HUES6 (cell line): ENCODE measurements around the gene NDUFAF2.
A peak's percentile ranks its signal among the peaks of the same experiment; 100 is the strongest.
"Not testable (repeated sequence)": the region's sequence is repeated elsewhere in the genome, so short reads cannot be mapped to it uniquely, and the experiment has no call there.

Experiments used
- H3K27ac ChIP-seq: 2 replicates; pipeline ENCODE4 v1.7.0; 2013; ENCODE audit warnings: low read depth, mild to moderate bottlenecking, low read length, inconsistent platforms
- H3K27me3 ChIP-seq: 2 replicates; pipeline ENCODE4 v1.6.1; 2013; ENCODE audit warnings: low read length; ENCODE audit not compliant: control insufficient read depth, insufficient read depth
- H3K36me3 ChIP-seq: 2 replicates; pipeline ENCODE4 v1.6.1; 2013; ENCODE audit warnings: low read length; ENCODE audit not compliant: control insufficient read depth, insufficient read depth
- H3K4me1 ChIP-seq: 2 replicates; pipeline ENCODE4 v1.6.1; 2013; ENCODE audit warnings: low read length; ENCODE audit not compliant: control insufficient read depth, insufficient read depth
- H3K4me3 ChIP-seq: 2 replicates; pipeline ENCODE4 v1.5.1; 2013; ENCODE audit warnings: low read depth, low read length
- H3K9ac ChIP-seq: one replicate; pipeline ENCODE4 v1.6.1; 2013; ENCODE audit warnings: mild to moderate bottlenecking, low read length
- H3K9me3 ChIP-seq: 2 replicates; pipeline ENCODE4 v1.6.1; 2013; ENCODE audit warnings: low read depth, low read length; ENCODE audit not compliant: control insufficient read depth, insufficient read depth

NDUFAF2 gene

DNA sequence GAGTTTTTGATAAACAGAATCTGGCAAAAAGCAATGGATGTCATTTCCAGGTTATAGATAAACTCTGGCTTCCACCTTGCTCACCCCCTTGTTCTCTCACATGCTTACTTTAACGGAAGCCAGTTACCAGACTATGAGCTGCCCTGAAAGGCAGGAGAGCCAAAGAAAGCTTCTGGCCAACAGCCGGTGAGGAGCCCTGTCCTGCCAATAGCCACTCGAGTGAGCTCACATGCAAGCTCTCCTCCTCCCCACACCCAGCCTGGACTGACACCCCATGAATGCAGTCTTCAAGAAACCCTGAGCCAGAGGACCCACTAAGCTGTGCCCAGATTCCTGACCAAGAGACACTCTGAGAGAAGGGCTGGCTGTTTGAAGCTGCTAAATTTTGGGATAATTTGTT lies 231.6 kb downstream of the NDUFAF2 start:
- Histone ChIP-seq H3K9me3 (no peaks in the 10 kb centered on the region), H3K4me3 (no peak overlapping the region), H3K36me3 (no peaks in the 10 kb centered on the region), H3K27ac (no peak overlapping the region), H3K9ac (no peak overlapping the region), H3K4me1 (no peaks in the 10 kb centered on the region), H3K27me3 (no peaks in the 10 kb centered on the region)

DNA sequence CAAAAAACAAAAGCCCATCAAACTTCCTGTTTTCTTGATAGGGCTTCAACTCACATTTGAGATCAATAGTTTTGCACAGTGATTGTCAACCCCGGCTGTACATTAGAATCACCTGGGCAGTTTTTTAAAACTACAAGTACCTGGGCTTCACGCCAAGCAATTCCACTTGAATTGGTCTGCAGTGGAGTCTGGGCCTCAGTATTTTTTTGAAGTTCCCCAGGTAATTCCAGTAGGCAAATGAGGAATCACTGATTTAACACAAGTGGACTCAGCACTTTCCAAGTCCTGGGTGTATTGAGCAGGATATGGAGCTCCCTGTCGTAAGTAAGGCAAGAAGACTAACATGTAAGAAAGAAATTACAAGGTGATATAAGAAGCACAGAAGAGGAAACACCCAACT lies 232.1 kb downstream of the NDUFAF2 start:
- Histone ChIP-seq H3K9ac (no peak overlapping the region), H3K36me3 (no peaks in the 10 kb centered on the region), H3K27ac (no peak overlapping the region), H3K4me1 (no peaks in the 10 kb centered on the region), H3K27me3 (no peaks in the 10 kb centered on the region), H3K9me3 (no peaks in the 10 kb centered on the region), H3K4me3 (no peak overlapping the region)

- Histone ChIP-seq H3K4me1 (no peaks in the 10 kb centered on the region), H3K36me3 (no peaks in the 10 kb centered on the region), H3K27ac (no peak overlapping the region), H3K27me3 (no peaks in the 10 kb centered on the region), H3K4me3 (no peak overlapping the region), H3K9me3 (no peaks in the 10 kb centered on the region), H3K9ac (no peak overlapping the region)
Measured at GRCh38 chr5:61177716-61178115, 232.7 kb downstream of the NDUFAF2 start.

DNA sequence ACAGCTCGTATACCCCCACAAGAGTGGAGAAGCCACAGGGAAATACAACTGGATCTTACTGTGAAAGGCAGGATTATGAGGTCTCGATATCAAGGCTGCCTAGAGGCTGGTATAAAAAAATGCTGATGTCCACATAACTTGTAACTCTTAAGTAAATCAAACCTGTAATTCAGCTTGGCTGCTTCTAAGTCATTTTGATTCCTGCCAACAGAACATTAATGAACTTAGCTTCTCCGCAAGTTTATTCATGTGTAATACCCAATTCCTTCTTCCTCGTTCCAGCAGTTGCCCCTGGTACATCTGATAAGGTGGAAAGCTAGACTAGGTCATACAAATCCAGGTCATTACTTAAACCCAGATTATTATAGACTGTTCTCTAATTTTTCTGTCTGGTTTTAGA lies 233.7 kb downstream of the NDUFAF2 start:
- Histone ChIP-seq H3K9ac (no peak overlapping the region), H3K27ac (no peak overlapping the region), H3K9me3 (no peaks in the 10 kb centered on the region), H3K27me3 (no peaks in the 10 kb centered on the region), H3K36me3 (no peaks in the 10 kb centered on the region), H3K4me1 (no peaks in the 10 kb centered on the region), H3K4me3 (no peak overlapping the region)

DNA sequence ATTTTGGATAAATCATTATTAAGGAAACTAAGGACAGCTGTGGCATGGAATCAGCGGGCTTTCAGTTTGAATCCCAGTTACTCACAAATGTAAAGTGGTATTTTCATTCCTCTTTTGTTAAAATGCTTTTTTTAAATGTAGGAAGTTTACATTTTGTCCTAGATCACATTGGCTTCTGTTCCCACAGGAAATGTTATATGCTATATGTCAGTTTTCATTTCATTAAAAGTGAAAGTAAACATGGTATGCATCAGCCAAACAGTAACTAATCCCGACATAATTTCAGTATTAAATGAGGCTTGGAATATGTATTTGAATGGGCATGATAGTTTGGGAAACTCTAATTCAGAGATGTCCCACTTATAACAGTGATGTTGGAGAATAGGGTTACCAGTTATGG lies 235.9 kb downstream of the NDUFAF2 start:
- no peaks in the 10 kb centered on the region for H3K9me3 ChIP-seq
- no peak overlapping the region for H3K9ac ChIP-seq
- no peaks in the 10 kb centered on the region for H3K4me1 ChIP-seq
- no peak overlapping the region for H3K27ac ChIP-seq
- no peak overlapping the region for H3K4me3 ChIP-seq
- H3K27me3 ChIP-seq, result no peaks in the 10 kb centered on the region
- no peaks in the 10 kb centered on the region for H3K36me3 ChIP-seq

- Histone ChIP-seq H3K9me3 (no peaks in the 10 kb centered on the region; the same call in 1 of the 2 replicates), H3K27ac (no peak overlapping the region), H3K27me3 (no peaks in the 10 kb centered on the region), H3K4me3 (no peak overlapping the region), H3K9ac (no peak overlapping the region), H3K36me3 (no peaks in the 10 kb centered on the region), H3K4me1 (peaks cover 3% of the 10 kb centered on the region)
Measured at GRCh38 chr5:61182449-61182848, 237.4 kb downstream of the NDUFAF2 start.

GRCh38 chr5:61183538-61183937 lies 238.5 kb downstream of the NDUFAF2 start:
- Histone ChIP-seq H3K27me3 (no peaks in the 10 kb centered on the region), H3K27ac (no peak overlapping the region), H3K36me3 (no peaks in the 10 kb centered on the region), H3K4me3 (no peak overlapping the region), H3K9me3 (no peaks in the 10 kb centered on the region; the same call in 1 of the 2 replicates), H3K4me1 (peaks cover 10% of the 10 kb centered on the region), H3K9ac (no peak overlapping the region)

DNA sequence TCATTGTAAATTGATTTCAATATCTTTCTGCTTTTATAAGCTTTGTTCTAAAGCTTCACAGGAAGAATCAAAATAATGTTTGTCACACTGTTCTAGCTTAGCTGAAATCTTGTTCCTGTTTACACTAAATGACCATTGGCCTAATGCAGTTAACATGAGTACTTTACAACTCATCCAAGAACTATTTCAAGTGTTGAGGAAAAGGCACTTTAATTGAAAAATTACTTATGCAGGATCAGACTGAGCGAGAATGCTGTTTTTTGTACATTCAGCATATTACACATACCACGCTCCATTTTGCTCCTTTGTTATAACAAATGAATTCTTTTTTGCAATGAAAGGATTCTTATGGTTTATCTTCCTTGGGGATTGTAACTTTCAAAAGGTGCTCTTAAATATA lies 239.7 kb downstream of the NDUFAF2 start:
- no peaks in the 10 kb centered on the region for H3K36me3 ChIP-seq
- H3K9me3 ChIP-seq, result no peaks in the 10 kb centered on the region; the same call in 1 of the 2 replicates
- H3K9ac ChIP-seq, result no peak overlapping the region
- H3K4me3 ChIP-seq, result no peak overlapping the region
- no peaks in the 10 kb centered on the region for H3K27me3 ChIP-seq
- H3K27ac ChIP-seq, result no peak overlapping the region
- H3K4me1 ChIP-seq, result peaks cover 10% of the 10 kb centered on the region

DNA sequence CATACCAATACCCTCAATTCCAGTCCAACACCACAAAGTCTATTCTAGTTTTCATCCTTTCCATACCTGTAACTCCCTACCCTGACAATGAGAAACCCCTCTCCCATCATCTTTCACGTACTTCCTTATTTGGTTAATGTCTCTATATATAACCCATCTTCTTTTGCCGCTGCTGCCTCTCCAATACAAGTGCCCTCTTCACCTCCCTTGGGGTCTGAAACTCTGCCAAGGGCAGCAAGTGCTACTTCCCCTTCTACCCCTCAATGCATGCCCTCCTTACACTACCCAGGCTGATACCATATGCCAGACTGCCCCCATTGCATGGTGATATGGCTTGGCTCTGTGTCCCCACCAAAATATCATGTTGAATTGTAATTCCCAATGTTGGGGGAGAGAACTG lies 241.6 kb downstream of the NDUFAF2 start:
- Histone ChIP-seq H3K4me1 (peaks cover 10% of the 10 kb centered on the region), H3K9me3 (no peaks in the 10 kb centered on the region; the same call in 1 of the 2 replicates), H3K9ac (no peak overlapping the region), H3K27me3 (no peaks in the 10 kb centered on the region), H3K36me3 (no peaks in the 10 kb centered on the region), H3K27ac (no peak overlapping the region), H3K4me3 (no peak overlapping the region)

GRCh38 chr5:61187352-61187751 lies 242.3 kb downstream of the NDUFAF2 start:
- H3K9me3 ChIP-seq, H3K9ac ChIP-seq, H3K27me3 ChIP-seq, H3K4me3 ChIP-seq, H3K36me3 ChIP-seq: not testable (repeated sequence)
- peaks cover 10% of the 10 kb centered on the region for H3K4me1 ChIP-seq
- H3K27ac ChIP-seq, result 0 out of 2 replicates have a peak overlapping the region, but pooled peaks have one; percentile 29

DNA sequence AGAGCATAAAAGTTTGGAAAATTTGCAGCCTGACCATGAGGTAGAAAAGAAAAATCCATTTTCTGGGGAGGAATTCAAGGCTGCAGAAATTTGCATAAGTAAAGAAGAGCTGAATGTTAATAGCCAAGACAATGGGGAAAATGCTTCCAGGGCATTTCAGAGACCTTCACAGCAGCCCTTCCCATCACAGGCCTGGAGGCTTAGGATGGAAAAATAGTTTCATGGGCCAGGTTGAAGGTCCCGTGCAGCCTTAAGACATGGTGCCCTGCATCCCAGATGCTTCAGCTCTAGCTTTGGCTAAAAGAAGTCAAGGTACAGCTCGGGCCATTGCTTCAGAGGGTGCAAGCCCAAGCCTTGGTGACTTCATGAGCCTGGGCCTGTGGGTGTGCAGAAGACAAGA lies 242.8 kb downstream of the NDUFAF2 start:
- H3K9me3 ChIP-seq, H3K27me3 ChIP-seq, H3K36me3 ChIP-seq, H3K4me3 ChIP-seq, H3K9ac ChIP-seq, H3K27ac ChIP-seq: not testable (repeated sequence)
- peaks cover 10% of the 10 kb centered on the region for H3K4me1 ChIP-seq

GRCh38 chr5:61198606-61199005 lies 253.6 kb downstream of the NDUFAF2 start:
- Histone ChIP-seq H3K4me1 (peaks cover 9% of the 10 kb centered on the region; the same call in 1 of the 2 replicates), H3K9me3 (0 out of 2 replicates have a peak, but pooled peaks cover 2% of the 10 kb centered on the region), H3K36me3 (no peaks in the 10 kb centered on the region), H3K27me3 (no peaks in the 10 kb centered on the region), H3K9ac (no peak overlapping the region), H3K27ac (no peak overlapping the region), H3K4me3 (no peak overlapping the region)
